WERI-Rb-1 (cell line): ENCODE results near the gene UMPS.
A peak's percentile ranks its signal among the peaks of the same experiment; 100 is the strongest.
"Not testable (repeated sequence)": the region's sequence is repeated elsewhere in the genome, so short reads cannot be mapped to it uniquely, and the experiment has no call there.

Experiments used
- DNase-seq: peaks from one replicate; pipeline ENCODE4 v3.0.0-alpha.2; 2020
- H3K27ac ChIP-seq: fragments of 250-450 bp; sonication (Bioruptor Pico); 2 replicates; pipeline ENCODE4 v1.5.1; 2020; ENCODE audit warnings: mild to moderate bottlenecking, moderate library complexity
- H3K27me3 ChIP-seq: fragments of 250-450 bp; sonication (Bioruptor Pico); 2 replicates; pipeline ENCODE4 v1.5.1; 2021; ENCODE audit warnings: mild to moderate bottlenecking, low read depth, moderate library complexity; ENCODE audit not compliant: insufficient read depth, severe bottlenecking
- H3K36me3 ChIP-seq: fragments of 250-450 bp; sonication (Bioruptor Pico); 2 replicates; pipeline ENCODE4 v1.5.1; 2020; ENCODE audit warnings: mild to moderate bottlenecking, moderate library complexity
- H3K4me3 ChIP-seq: 2 replicates; pipeline ENCODE4 v1.5.1; 2011; ENCODE audit warnings: low read depth, mild to moderate bottlenecking, control low read depth, low read length
- H3K9me3 ChIP-seq: fragments of 250-450 bp; sonication (Bioruptor Pico); 2 replicates; pipeline ENCODE4 v1.5.1; 2021; ENCODE audit warnings: mild to moderate bottlenecking, moderate library complexity; ENCODE audit not compliant: severe bottlenecking
- CTCF ChIP-seq: IDR thresholded peaks from 2 replicates; pipeline ENCODE4 v1.5.1; 2011; ENCODE audit warnings: low read depth, mild to moderate bottlenecking, control low read depth, inconsistent platforms, low read length

The UMPS gene

DNA sequence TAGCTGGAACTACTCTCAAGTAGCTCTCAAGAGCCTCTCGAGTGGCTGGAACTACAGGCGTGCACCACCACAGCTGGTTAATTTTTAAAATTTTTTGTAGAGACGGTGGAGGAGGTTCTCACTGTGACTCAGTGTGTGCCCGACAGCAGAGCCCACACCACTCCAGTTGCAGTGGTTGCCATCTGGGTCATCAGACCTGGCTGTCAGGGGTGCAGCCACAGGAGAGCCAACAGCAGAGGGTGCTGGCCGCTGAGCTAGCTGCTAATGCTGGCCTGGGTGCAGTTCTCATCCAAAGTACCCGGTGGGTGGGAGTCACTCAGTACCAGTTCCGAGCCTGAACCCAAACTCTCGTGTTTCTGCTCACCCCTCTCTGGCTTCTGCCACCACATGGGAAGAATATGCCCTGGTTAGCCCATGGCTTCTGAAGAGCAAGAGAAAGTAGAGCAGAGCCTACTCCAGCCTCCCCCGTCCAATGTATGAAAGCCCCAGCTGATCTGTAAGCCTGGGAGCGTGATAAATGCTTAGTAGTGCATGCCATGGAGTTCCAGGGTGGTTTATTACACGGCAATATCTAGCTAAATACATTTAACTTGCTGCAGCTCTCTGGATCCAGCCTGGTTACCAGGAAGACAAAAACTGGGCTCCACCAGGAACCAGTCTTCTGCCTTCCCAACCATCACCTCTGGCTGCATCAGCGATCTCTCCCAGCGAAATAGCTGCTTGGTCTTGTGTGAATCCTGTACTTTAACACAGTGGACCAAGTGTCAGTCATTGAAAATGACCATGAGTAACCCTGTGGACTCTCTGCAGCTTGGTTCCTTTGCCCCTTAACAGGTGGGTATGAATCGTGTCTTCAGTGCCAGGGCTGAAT, 17.1 kb downstream of the UMPS start:
- peak; percentile 41; the same call in 1 of the 2 replicates for TF ChIP-seq CTCF
- Histone ChIP-seq H3K27me3 (no peaks in the 10 kb centered on the region), H3K4me3 (no peak overlapping the region), H3K36me3 (peaks cover 35% of the 10 kb centered on the region), H3K27ac (no peak overlapping the region), H3K9me3 (no peaks in the 10 kb centered on the region)
- no peak for DNase-seq

- H3K27me3 ChIP-seq: no peaks in the 10 kb centered on the region
- no peak for TF ChIP-seq CTCF
- no peaks in the 10 kb centered on the region for H3K9me3 ChIP-seq
- H3K27ac ChIP-seq: peak overlapping the region; percentile 16
- peaks cover 25% of the 10 kb centered on the region for H3K36me3 ChIP-seq
- no peak overlapping the region for H3K4me3 ChIP-seq
- DNase-seq: no peak
Observed at GRCh38 chr3:124748560-124749198, 18.4 kb downstream of the UMPS start.

- H3K36me3 ChIP-seq: peaks cover 13% of the 10 kb centered on the region
- not testable (repeated sequence) for H3K4me3 ChIP-seq, H3K27ac ChIP-seq
Observed at GRCh38 chr3:124749877-124750276, 19.6 kb downstream of the UMPS start.

GRCh38 chr3:124751501-124751900, 21.2 kb downstream of the UMPS start:
- Histone ChIP-seq H3K27me3 (no peaks in the 10 kb centered on the region), H3K36me3 (peaks cover 3% of the 10 kb centered on the region), H3K27ac (no peak overlapping the region), H3K4me3 (no peak overlapping the region), H3K9me3 (no peaks in the 10 kb centered on the region)
- TF ChIP-seq CTCF: no peak
- DNase-seq: no peak

More at GRCh38 chr3:124749877-124750276, 19.6 kb downstream of the UMPS start:
- not testable (repeated sequence) for H3K9me3 ChIP-seq, DNase-seq, H3K27me3 ChIP-seq

DNA sequence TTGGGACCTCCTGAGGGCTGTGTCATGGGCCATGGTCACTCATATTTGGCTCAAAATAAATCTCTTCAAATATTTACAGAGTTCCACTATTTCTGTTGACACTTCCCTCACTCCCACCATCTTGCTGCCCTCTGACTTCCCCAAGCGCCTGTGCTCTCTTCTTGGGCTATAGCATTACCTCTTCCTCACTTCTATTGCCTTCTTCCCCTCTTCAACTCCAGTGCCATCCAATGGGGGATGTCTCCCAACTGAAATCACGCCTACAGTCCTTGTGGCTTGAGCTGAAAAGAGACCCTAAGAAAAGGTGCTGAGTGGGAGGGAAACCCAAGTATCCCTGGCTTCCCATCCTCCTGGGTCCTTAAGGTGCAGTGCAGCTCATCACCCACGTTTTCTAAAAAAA, 21.8 kb downstream of the UMPS start:
- H3K36me3 ChIP-seq: peaks cover 3% of the 10 kb centered on the region
- H3K9me3 ChIP-seq: no peaks in the 10 kb centered on the region
- H3K4me3 ChIP-seq: no peak overlapping the region
- DNase-seq: no peak
- TF ChIP-seq CTCF: no peak
- no peaks in the 10 kb centered on the region for H3K27me3 ChIP-seq
- no peak overlapping the region for H3K27ac ChIP-seq

DNA sequence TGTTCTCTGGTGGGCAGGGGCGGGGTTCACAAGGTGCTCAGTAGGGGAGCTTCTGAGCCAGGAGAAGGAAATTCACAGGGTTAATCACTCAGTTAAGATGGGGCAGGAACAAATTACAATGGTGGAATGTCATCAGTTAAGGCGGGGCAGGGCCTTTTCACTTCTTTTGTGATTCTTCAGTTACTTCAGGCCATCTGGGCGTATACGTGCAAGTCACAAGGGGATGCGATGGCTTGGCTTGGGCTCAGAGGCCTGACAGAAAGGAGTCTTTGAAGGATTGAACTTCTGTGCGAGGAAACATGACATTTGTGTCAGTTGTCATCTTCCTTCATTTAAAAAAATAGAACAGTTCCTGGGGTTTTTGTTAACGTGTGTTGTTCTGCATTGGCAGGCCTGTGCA, 27.7 kb downstream of the UMPS start:
- H3K36me3 ChIP-seq: not testable (repeated sequence)

More for the DNA sequence above, 27.7 kb downstream of the UMPS start:
- not testable (repeated sequence) for H3K4me3 ChIP-seq, H3K27me3 ChIP-seq, H3K27ac ChIP-seq, H3K9me3 ChIP-seq, DNase-seq
